NOMO-1 treated with dmso at 0.1 percent for 144 hours (cell line): ENCODE measurements around the gene HMCN1.

Experiments
- DNase-seq: peaks from one replicate; lab custom pipeline; 2025; ENCODE audit not compliant: unreplicated experiment; lab: John Stamatoyannopoulos, UW

HMCN1 gene

GRCh38 chr1:185803241-185803640 lies 69.0 kb downstream of the HMCN1 start:
- DNase-seq: no peak

GRCh38 chr1:185804206-185804605 lies 70.0 kb downstream of the HMCN1 start:
- DNase-seq: no peak

GRCh38 chr1:185804608-185805007 lies 70.4 kb downstream of the HMCN1 start:
- no peak for DNase-seq

- DNase-seq: no peak
Measured at GRCh38 chr1:185807275-185807674, 73.1 kb downstream of the HMCN1 start.

- no peak for DNase-seq
Measured at GRCh38 chr1:185808631-185809030, 74.4 kb downstream of the HMCN1 start.

- DNase-seq: no peak
Measured at GRCh38 chr1:185811073-185811709, 77.0 kb downstream of the HMCN1 start.

- DNase-seq: no peak
Measured at GRCh38 chr1:185812934-185813333, 78.7 kb downstream of the HMCN1 start.

- DNase-seq: no peak
Measured at GRCh38 chr1:185813401-185813979, 79.3 kb downstream of the HMCN1 start.

GRCh38 chr1:185816460-185816859 lies 82.3 kb downstream of the HMCN1 start:
- DNase-seq: no peak

- no peak for DNase-seq
Measured at GRCh38 chr1:185819798-185820197, 85.6 kb downstream of the HMCN1 start.

GRCh38 chr1:185821612-185822385 lies 87.6 kb downstream of the HMCN1 start:
- DNase-seq: no peak

- no peak for DNase-seq
Measured at GRCh38 chr1:185823467-185823866, 89.3 kb downstream of the HMCN1 start.

GRCh38 chr1:185824106-185824505 lies 89.9 kb downstream of the HMCN1 start:
- no peak for DNase-seq

- no peak for DNase-seq
Measured at GRCh38 chr1:185825556-185825955, 91.4 kb downstream of the HMCN1 start.

- DNase-seq: no peak
Measured at GRCh38 chr1:185834371-185834905, 100.2 kb downstream of the HMCN1 start.

- no peak for DNase-seq
Measured at GRCh38 chr1:185835191-185835590, 101.0 kb downstream of the HMCN1 start.

- no peak for DNase-seq
Measured at GRCh38 chr1:185837711-185838110, 103.5 kb downstream of the HMCN1 start.

- DNase-seq: no peak
Measured at GRCh38 chr1:185838111-185838510, 103.9 kb downstream of the HMCN1 start.

- DNase-seq: no peak
Measured at GRCh38 chr1:185840880-185841279, 106.7 kb downstream of the HMCN1 start.

- no peak for DNase-seq
Measured at GRCh38 chr1:185843297-185843869, 109.2 kb downstream of the HMCN1 start.

GRCh38 chr1:185843986-185844385 lies 109.8 kb downstream of the HMCN1 start:
- DNase-seq: no peak
